Duodenal mucosa (tissue), 2 donors: ENCODE results near the gene PCMT1.
"Not testable (repeated sequence)": the region's sequence is repeated elsewhere in the genome, so short reads cannot be mapped to it uniquely, and the experiment has no call there.

ENCODE experiments used
- H3K27ac ChIP-seq: one replicate; pipeline ENCODE4 v1.7.0; 2013; ENCODE audit warnings: low read depth, low read length
- H3K27me3 ChIP-seq, 2 donors: one replicate each; pipeline ENCODE4 v1.7.0; 2013; ENCODE audit warnings: low read length in 2 of 2, control low read depth in 1 of 2; ENCODE audit not compliant: insufficient read depth in 2 of 2, control insufficient read depth in 1 of 2
- H3K36me3 ChIP-seq, 2 donors: one replicate each; pipeline ENCODE4 v1.7.0; 2013; ENCODE audit warnings: low read length in 2 of 2, control low read depth in 1 of 2; ENCODE audit not compliant: insufficient read depth in 2 of 2, control insufficient read depth in 1 of 2
- H3K4me1 ChIP-seq, 2 donors: one replicate each; pipeline ENCODE4 v1.7.0; 2013; ENCODE audit warnings: low read length in 2 of 2, control low read depth in 1 of 2; ENCODE audit not compliant: insufficient read depth in 2 of 2, control insufficient read depth in 1 of 2
- H3K4me3 ChIP-seq, 2 donors: one replicate each; pipeline ENCODE4 v1.7.0; 2013; ENCODE audit warnings: low read length in 2 of 2, low read depth in 1 of 2
- H3K9ac ChIP-seq, 2 donors: one replicate each; pipeline ENCODE4 v1.7.0; 2013; ENCODE audit warnings: low read length in 2 of 2, low read depth in 1 of 2
- H3K9me3 ChIP-seq, 2 donors: one replicate each; pipeline ENCODE4 v1.7.0; 2013; ENCODE audit warnings: low read length in 2 of 2, control low read depth in 1 of 2; ENCODE audit not compliant: control insufficient read depth in 1 of 2

PCMT1 gene

GRCh38 chr6:149723771-149724417, 25.6 kb upstream of the PCMT1 start:
- no peak overlapping the region for H3K27ac ChIP-seq
- H3K4me1 ChIP-seq = peaks cover 0 to 5% of the 10 kb centered on the region in 2 donors

GRCh38 chr6:149725785-149726184, 23.8 kb upstream of the PCMT1 start:
- no peak overlapping the region for H3K27ac ChIP-seq

More at GRCh38 chr6:149723771-149724417, 25.6 kb upstream of the PCMT1 start:
- H3K9me3 ChIP-seq = no peaks in the 10 kb centered on the region
- no peaks in the 10 kb centered on the region for H3K27me3 ChIP-seq
- peaks cover 0 to 11% of the 10 kb centered on the region in 2 donors for H3K36me3 ChIP-seq
- H3K9ac ChIP-seq = no peak overlapping the region
- H3K4me3 ChIP-seq = no peak overlapping the region

GRCh38 chr6:149727793-149728498, 21.6 kb upstream of the PCMT1 start:
- Histone ChIP-seq H3K36me3 (peaks cover 5 to 32% of the 10 kb centered on the region in 2 donors), H3K27ac (no peak overlapping the region)

More at GRCh38 chr6:149725785-149726184, 23.8 kb upstream of the PCMT1 start:
- H3K9me3 ChIP-seq = no peaks in the 10 kb centered on the region
- H3K4me3 ChIP-seq = no peak overlapping the region
- peaks cover 0 to 5% of the 10 kb centered on the region in 2 donors for H3K4me1 ChIP-seq
- H3K9ac ChIP-seq = no peak overlapping the region
- peaks cover 5 to 28% of the 10 kb centered on the region in 2 donors for H3K36me3 ChIP-seq
- no peaks in the 10 kb centered on the region for H3K27me3 ChIP-seq

GRCh38 chr6:149728499-149729234, 20.9 kb upstream of the PCMT1 start:
- no peak overlapping the region for H3K27ac ChIP-seq
- H3K27me3 ChIP-seq = no peaks in the 10 kb centered on the region
- no peak overlapping the region for H3K9ac ChIP-seq
- peaks cover 5 to 38% of the 10 kb centered on the region in 2 donors for H3K36me3 ChIP-seq
- peaks cover 0 to 5% of the 10 kb centered on the region in 2 donors for H3K4me1 ChIP-seq
- H3K4me3 ChIP-seq = no peak overlapping the region
- H3K9me3 ChIP-seq = no peaks in the 10 kb centered on the region

More at GRCh38 chr6:149727793-149728498, 21.6 kb upstream of the PCMT1 start:
- no peaks in the 10 kb centered on the region for H3K27me3 ChIP-seq
- H3K4me1 ChIP-seq = peaks cover 0 to 5% of the 10 kb centered on the region in 2 donors
- H3K9me3 ChIP-seq = no peaks in the 10 kb centered on the region
- H3K4me3 ChIP-seq = no peak overlapping the region
- no peak overlapping the region for H3K9ac ChIP-seq

- Histone ChIP-seq H3K4me1 (peaks cover 0 to 5% of the 10 kb centered on the region in 2 donors), H3K9me3 (no peaks in the 10 kb centered on the region), H3K27me3 (no peaks in the 10 kb centered on the region), H3K36me3 (peaks cover 5 to 40% of the 10 kb centered on the region in 2 donors), H3K27ac (no peak overlapping the region), H3K4me3 (no peak overlapping the region), H3K9ac (no peak overlapping the region)
These were observed 19.7 kb upstream of the PCMT1 start for GRCh38 chr6:149729824-149730223.

- no peaks in the 10 kb centered on the region for H3K27me3 ChIP-seq
- H3K4me3 ChIP-seq = no peak overlapping the region
- H3K4me1 ChIP-seq = peaks cover 0 to 5% of the 10 kb centered on the region in 2 donors
- peaks cover 20 to 54% of the 10 kb centered on the region in 2 donors for H3K36me3 ChIP-seq
- H3K9me3 ChIP-seq = no peaks in the 10 kb centered on the region
- H3K9ac ChIP-seq = no peak overlapping the region
- H3K27ac ChIP-seq = no peak overlapping the region
These were observed 16.3 kb upstream of the PCMT1 start for GRCh38 chr6:149733089-149733720.

- no peak overlapping the region for H3K9ac ChIP-seq
- H3K36me3 ChIP-seq = peaks cover 24 to 47% of the 10 kb centered on the region in 2 donors
- H3K4me1 ChIP-seq = no peaks in the 10 kb centered on the region
- no peak overlapping the region for H3K4me3 ChIP-seq
- H3K27ac ChIP-seq = no peak overlapping the region
- H3K27me3 ChIP-seq = no peaks in the 10 kb centered on the region
- no peaks in the 10 kb centered on the region for H3K9me3 ChIP-seq
These were observed 14.6 kb upstream of the PCMT1 start for GRCh38 chr6:149734915-149735314.

- H3K4me3 ChIP-seq = peak overlapping the region; percentile 91 to 96
- not testable (repeated sequence) for H3K27ac ChIP-seq, H3K27me3 ChIP-seq, H3K9me3 ChIP-seq
- H3K4me1 ChIP-seq = peaks cover 14 to 19% of the 10 kb centered on the region in 2 donors
- peaks cover 10 to 25% of the 10 kb centered on the region in 2 donors for H3K36me3 ChIP-seq
- peak overlapping the region in 1 of 2 donors; percentile 86 for H3K9ac ChIP-seq
These were observed 4.3 kb upstream of the PCMT1 start for GRCh38 chr6:149745252-149745651.

GRCh38 chr6:149746147-149746946, 3.2 kb upstream of the PCMT1 start, which contains the start of gene NUP43:
Gene NUP43 (minus strand): TSS chr6:149746529. CDS start chr6:149746495, 34 bp downstream.
- Histone ChIP-seq H3K36me3 (peaks cover 4 to 14% of the 10 kb centered on the region in 2 donors), H3K27ac (no peak within 1 kb of the TSS), H3K9me3 (no peaks in the 10 kb centered on the region), H3K4me1 (peaks cover 24% of the 10 kb centered on the region in 2 donors), H3K4me3 (peak within 1 kb of the TSS; percentile 91 to 96), H3K27me3 (no peaks in the 10 kb centered on the region), H3K9ac (peak within 1 kb of the TSS; percentile 82 to 86)
